ENCODE results near the gene KLRG1.

Gene KLRG1

GRCh38 chr12:8987163-8987562 is 2.2 kb upstream of the KLRG1 start:
- Histone ChIP-seq H3K4me3 (ENCODE audit: low read depth in 1 of 2, low read length in 2 of 2) (no peak overlapping the region), H3K36me3 (ENCODE audit: control insufficient read depth in 1 of 2, insufficient read depth in 2 of 2, low read length in 2 of 2) (no peaks in the 10 kb centered on the region), H3K27ac (ENCODE audit: low read length) (no peak overlapping the region), H3K27me3 (ENCODE audit: low read depth, low read length) (no peaks in the 10 kb centered on the region), H3K9me3 (ENCODE audit: control insufficient read depth in 1 of 2, low read length in 2 of 2) (no peaks in the 10 kb centered on the region), H3K4me1 (ENCODE audit: control insufficient read depth in 1 of 2, insufficient read depth in 2 of 2, low read length in 2 of 2) (no peaks in the 10 kb centered on the region)

GRCh38 chr12:8987685-8988084 is 1.7 kb upstream of the KLRG1 start:
- no peaks in the 10 kb centered on the region for H3K4me1 ChIP-seq (ENCODE audit: control insufficient read depth in 1 of 2, insufficient read depth in 2 of 2, low read length in 2 of 2)
- no peaks in the 10 kb centered on the region for H3K9me3 ChIP-seq (ENCODE audit: control insufficient read depth in 1 of 2, low read length in 2 of 2)
- no peak overlapping the region for H3K27ac ChIP-seq (ENCODE audit: low read length)
- H3K27me3 ChIP-seq (ENCODE audit: low read depth, low read length), result no peaks in the 10 kb centered on the region
- no peak overlapping the region for H3K4me3 ChIP-seq (ENCODE audit: low read depth in 1 of 2, low read length in 2 of 2)
- H3K36me3 ChIP-seq (ENCODE audit: control insufficient read depth in 1 of 2, insufficient read depth in 2 of 2, low read length in 2 of 2), result no peaks in the 10 kb centered on the region

GRCh38 chr12:8991371-8992345 is 2.3 kb downstream of the KLRG1 start:
- Histone ChIP-seq H3K27ac (ENCODE audit: low read length) (no peak overlapping the region), H3K36me3 (ENCODE audit: control insufficient read depth in 1 of 2, insufficient read depth in 2 of 2, low read length in 2 of 2) (no peaks in the 10 kb centered on the region), H3K27me3 (ENCODE audit: low read depth, low read length) (no peaks in the 10 kb centered on the region), H3K9me3 (ENCODE audit: control insufficient read depth in 1 of 2, low read length in 2 of 2) (no peaks in the 10 kb centered on the region), H3K4me3 (ENCODE audit: low read depth in 1 of 2, low read length in 2 of 2) (no peak overlapping the region), H3K4me1 (ENCODE audit: control insufficient read depth in 1 of 2, insufficient read depth in 2 of 2, low read length in 2 of 2) (no peaks in the 10 kb centered on the region)

DNA sequence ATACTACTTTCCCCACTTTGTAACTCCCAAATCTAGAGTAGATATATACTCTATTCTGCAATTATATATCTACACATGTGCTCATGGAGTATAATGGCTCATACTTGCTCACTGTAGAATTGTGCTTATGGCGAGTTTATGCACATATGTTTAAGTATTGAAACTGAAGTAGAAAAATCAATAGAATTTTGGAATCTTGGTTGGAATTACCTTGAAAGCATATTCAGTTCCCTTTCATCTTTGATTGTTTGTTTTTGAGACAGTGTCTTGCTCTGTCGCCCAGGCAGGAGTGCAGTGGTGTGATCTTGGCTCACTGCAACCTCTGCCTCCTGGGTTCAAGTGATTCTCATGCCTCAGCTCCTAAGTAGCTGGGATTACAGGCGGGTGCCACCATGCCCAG is 4.5 kb downstream of the KLRG1 start:
- H3K9me3 ChIP-seq (ENCODE audit: control insufficient read depth in 1 of 2, low read length in 2 of 2), result no peaks in the 10 kb centered on the region
- no peak overlapping the region for H3K4me3 ChIP-seq (ENCODE audit: low read depth in 1 of 2, low read length in 2 of 2)
- H3K27ac ChIP-seq (ENCODE audit: low read length), result no peak overlapping the region
- no peaks in the 10 kb centered on the region for H3K36me3 ChIP-seq (ENCODE audit: control insufficient read depth in 1 of 2, insufficient read depth in 2 of 2, low read length in 2 of 2)
- H3K27me3 ChIP-seq (ENCODE audit: low read depth, low read length), result no peaks in the 10 kb centered on the region
- H3K4me1 ChIP-seq (ENCODE audit: control insufficient read depth in 1 of 2, insufficient read depth in 2 of 2, low read length in 2 of 2), result no peaks in the 10 kb centered on the region

GRCh38 chr12:8995021-8995775 is 5.9 kb downstream of the KLRG1 start:
- no peak overlapping the region for H3K27ac ChIP-seq (ENCODE audit: low read length)
- H3K4me1 ChIP-seq (ENCODE audit: control insufficient read depth in 1 of 2, insufficient read depth in 2 of 2, low read length in 2 of 2), result no peaks in the 10 kb centered on the region
- no peaks in the 10 kb centered on the region for H3K9me3 ChIP-seq (ENCODE audit: control insufficient read depth in 1 of 2, low read length in 2 of 2)
- H3K4me3 ChIP-seq (ENCODE audit: low read depth in 1 of 2, low read length in 2 of 2), result no peak overlapping the region
- no peaks in the 10 kb centered on the region for H3K36me3 ChIP-seq (ENCODE audit: control insufficient read depth in 1 of 2, insufficient read depth in 2 of 2, low read length in 2 of 2)
- H3K27me3 ChIP-seq (ENCODE audit: low read depth, low read length), result no peaks in the 10 kb centered on the region

DNA sequence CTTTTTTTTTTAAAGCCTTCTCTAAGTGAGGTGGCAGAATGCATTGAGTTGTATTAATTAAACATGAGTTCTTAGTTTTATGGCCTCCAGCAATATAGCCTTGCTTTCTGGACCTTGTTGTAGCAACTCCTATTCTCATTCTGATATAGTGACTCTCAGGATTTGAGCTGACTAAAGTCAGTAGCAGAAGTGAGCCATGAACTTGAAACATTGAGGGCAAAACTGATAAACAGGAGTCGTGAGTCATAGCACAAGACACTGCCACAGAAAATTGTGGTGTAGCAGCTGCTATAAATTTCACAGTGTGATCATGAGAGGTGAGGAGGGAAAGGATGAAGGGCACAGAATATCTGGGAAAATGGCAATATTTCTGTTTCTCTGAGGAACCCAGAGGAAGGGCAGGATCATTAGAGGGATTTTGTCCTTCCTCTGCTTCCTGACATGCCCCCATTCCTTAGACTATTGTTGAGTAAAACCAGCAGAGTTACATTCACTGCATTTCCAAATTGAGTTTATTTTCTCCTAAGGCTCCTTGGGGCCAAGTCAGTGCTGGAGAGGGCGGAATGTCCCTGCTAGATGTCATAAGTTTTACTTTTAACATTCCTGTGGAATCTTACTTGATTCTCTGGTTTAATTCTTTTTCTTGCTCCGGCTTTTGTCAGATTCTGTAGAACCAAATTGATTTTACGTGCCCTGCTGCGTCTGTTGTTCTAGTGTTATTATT is 7.5 kb downstream of the KLRG1 start:
- Histone ChIP-seq H3K4me1 (ENCODE audit: control insufficient read depth in 1 of 2, insufficient read depth in 2 of 2, low read length in 2 of 2) (no peaks in the 10 kb centered on the region), H3K4me3 (ENCODE audit: low read depth in 1 of 2, low read length in 2 of 2) (no peak overlapping the region), H3K9me3 (ENCODE audit: control insufficient read depth in 1 of 2, low read length in 2 of 2) (no peaks in the 10 kb centered on the region), H3K36me3 (ENCODE audit: control insufficient read depth in 1 of 2, insufficient read depth in 2 of 2, low read length in 2 of 2) (no peaks in the 10 kb centered on the region), H3K27me3 (ENCODE audit: low read depth, low read length) (no peaks in the 10 kb centered on the region), H3K27ac (ENCODE audit: low read length) (no peak overlapping the region)

DNA sequence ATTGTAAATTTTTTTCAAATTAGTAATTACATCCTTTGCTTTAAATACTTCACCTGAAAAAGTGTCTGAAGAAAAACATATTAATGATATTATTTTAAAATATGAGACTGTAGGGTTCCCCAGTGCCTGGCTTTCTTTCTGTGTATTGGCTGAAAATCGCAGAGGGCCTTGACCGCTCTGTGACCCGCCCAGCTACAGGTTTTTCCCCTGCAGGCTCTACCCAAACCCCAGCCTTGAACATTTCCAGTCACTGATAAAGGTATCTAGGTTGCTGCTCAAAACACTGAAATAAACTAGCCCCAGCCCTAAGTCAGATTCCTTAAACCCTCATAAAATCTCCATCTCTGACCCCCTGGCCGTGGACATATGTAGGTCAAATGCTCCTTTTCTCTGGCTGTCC is 11.9 kb downstream of the KLRG1 start:
- Histone ChIP-seq H3K4me3 (ENCODE audit: low read depth in 1 of 2, low read length in 2 of 2) (no peak overlapping the region), H3K27ac (ENCODE audit: low read length) (no peak overlapping the region), H3K9me3 (ENCODE audit: control insufficient read depth in 1 of 2, low read length in 2 of 2) (no peaks in the 10 kb centered on the region), H3K27me3 (ENCODE audit: low read depth, low read length) (no peaks in the 10 kb centered on the region), H3K36me3 (ENCODE audit: control insufficient read depth in 1 of 2, insufficient read depth in 2 of 2, low read length in 2 of 2) (no peaks in the 10 kb centered on the region), H3K4me1 (ENCODE audit: control insufficient read depth in 1 of 2, insufficient read depth in 2 of 2, low read length in 2 of 2) (no peaks in the 10 kb centered on the region)

GRCh38 chr12:9002335-9002734 is 13.0 kb downstream of the KLRG1 start:
- Histone ChIP-seq H3K27ac (ENCODE audit: low read length) (no peak overlapping the region), H3K9me3 (ENCODE audit: control insufficient read depth in 1 of 2, low read length in 2 of 2) (no peaks in the 10 kb centered on the region), H3K4me1 (ENCODE audit: control insufficient read depth in 1 of 2, insufficient read depth in 2 of 2, low read length in 2 of 2) (no peaks in the 10 kb centered on the region), H3K4me3 (ENCODE audit: low read depth in 1 of 2, low read length in 2 of 2) (no peak overlapping the region), H3K36me3 (ENCODE audit: control insufficient read depth in 1 of 2, insufficient read depth in 2 of 2, low read length in 2 of 2) (no peaks in the 10 kb centered on the region), H3K27me3 (ENCODE audit: low read depth, low read length) (no peaks in the 10 kb centered on the region)

GRCh38 chr12:9022592-9022991 is 33.2 kb downstream of the KLRG1 start:
- Histone ChIP-seq H3K4me1 (ENCODE audit: control insufficient read depth in 1 of 2, insufficient read depth in 2 of 2, low read length in 2 of 2) (no peaks in the 10 kb centered on the region), H3K27ac (ENCODE audit: low read length) (no peak overlapping the region)

DNA sequence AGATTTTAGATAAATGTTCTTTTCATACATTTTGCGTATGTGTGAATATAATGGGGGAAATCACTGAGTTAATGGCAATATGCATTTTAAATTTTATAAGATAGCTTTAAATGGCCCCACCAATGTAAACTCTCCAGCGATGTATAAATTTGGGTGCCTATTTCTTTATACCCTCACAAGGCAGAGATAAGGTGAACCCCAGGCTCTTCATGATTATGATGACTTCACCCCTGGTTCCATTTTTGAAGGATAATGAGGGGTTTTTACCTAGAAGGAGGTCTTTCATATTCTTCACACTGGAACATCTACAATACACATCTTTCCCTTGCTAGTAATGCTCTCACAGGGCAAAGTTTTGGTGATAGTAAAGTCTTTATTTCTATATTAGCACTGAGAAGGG is 35.2 kb downstream of the KLRG1 start:
- Histone ChIP-seq H3K4me3 (ENCODE audit: low read depth in 1 of 2, low read length in 2 of 2) (no peak overlapping the region), H3K9me3 (ENCODE audit: control insufficient read depth in 1 of 2, low read length in 2 of 2) (peaks cover 0 to 2% of the 10 kb centered on the region in 2 donors), H3K4me1 (ENCODE audit: control insufficient read depth in 1 of 2, insufficient read depth in 2 of 2, low read length in 2 of 2) (no peaks in the 10 kb centered on the region), H3K27ac (ENCODE audit: low read length) (no peak overlapping the region), H3K27me3 (ENCODE audit: low read depth, low read length) (no peaks in the 10 kb centered on the region), H3K36me3 (ENCODE audit: control insufficient read depth in 1 of 2, insufficient read depth in 2 of 2, low read length in 2 of 2) (no peaks in the 10 kb centered on the region)

More at GRCh38 chr12:9022592-9022991, 33.2 kb downstream of the KLRG1 start:
- no peaks in the 10 kb centered on the region for H3K36me3 ChIP-seq (ENCODE audit: control insufficient read depth in 1 of 2, insufficient read depth in 2 of 2, low read length in 2 of 2)
- H3K4me3 ChIP-seq (ENCODE audit: low read depth in 1 of 2, low read length in 2 of 2), result no peak overlapping the region
- H3K27me3 ChIP-seq (ENCODE audit: low read depth, low read length), result no peaks in the 10 kb centered on the region
- H3K9me3 ChIP-seq (ENCODE audit: control insufficient read depth in 1 of 2, low read length in 2 of 2), result peaks cover 0 to 12% of the 10 kb centered on the region in 2 donors
